ENCODE results near the gene PIK3R5. TPM values are rescaled to one million over a fixed set of nuclear protein-coding genes. Genes with fewer than 3 reads are reported as not detected.
"Not testable (repeated sequence)": the region's sequence is repeated elsewhere in the genome, so short reads cannot be mapped to it uniquely, and the experiment has no call there.

Gene PIK3R5
- total and polyA plus RNA-seq, 5 experiments from 2014 or later = 20.0 to 104 (median 44.0) TPM

DNA sequence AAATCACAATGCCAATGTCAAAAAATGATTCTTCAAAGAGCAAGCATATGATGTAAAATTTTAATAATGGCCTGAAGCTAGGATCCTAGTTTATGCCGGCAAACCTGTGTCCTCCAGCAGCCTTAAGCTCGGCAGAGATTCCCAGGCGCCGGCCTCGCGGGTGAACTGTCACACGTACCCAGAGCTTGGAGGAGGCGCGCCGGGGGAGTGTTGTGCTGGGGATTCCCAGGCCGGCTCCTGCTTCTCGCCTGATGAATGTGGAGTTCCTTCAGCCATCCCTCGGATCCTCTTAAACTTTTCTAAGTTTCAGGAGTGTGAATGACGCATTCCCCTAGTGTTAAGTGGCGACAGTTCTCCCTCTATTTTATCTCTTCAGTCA is 36.7 kb upstream of the PIK3R5 start:
- Mint-ChIP-seq H3K27me3 (peaks cover 32 to 65% (median 42%) of the 10 kb centered on the region in 5 donors), H3K4me3 (peak overlapping the region; percentile 40 to 73 (median 66)), H3K9me3 (peaks cover 0 to 20% (median 4%) of the 10 kb centered on the region in 9 donors), H3K36me3 (peaks cover 0 to 8% (median 5%) of the 10 kb centered on the region in 3 donors), H3K27ac (no peak overlapping the region), H3K4me1 (peaks cover 4 to 28% (median 20%) of the 10 kb centered on the region in 4 donors)
- ATAC-seq = no peak
- DNase-seq = no peak
- POLR2A ChIA-PET = no interaction called here

DNA sequence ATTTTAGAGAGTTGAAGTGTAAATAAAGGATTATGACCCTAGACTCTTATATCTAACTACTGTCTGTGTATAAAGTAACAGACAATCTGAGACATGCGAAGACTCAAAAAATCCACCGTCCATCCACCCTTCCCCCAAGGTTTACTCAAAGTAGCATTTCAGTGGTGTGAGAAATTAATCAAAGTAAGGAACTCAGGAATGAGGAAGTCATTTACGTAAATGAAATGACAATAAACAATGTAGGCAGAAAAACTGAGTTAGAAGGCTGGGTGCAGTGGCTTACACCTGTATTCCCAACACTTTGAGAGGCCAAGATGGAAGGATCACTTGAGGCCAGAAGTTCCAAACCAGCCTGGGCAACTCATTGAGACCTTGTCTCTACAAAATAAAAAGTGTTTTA is 36.1 kb upstream of the PIK3R5 start:
- peaks cover 0 to 8% (median 5%) of the 10 kb centered on the region in 3 donors for H3K36me3 Mint-ChIP-seq
- POLR2A ChIA-PET = no interaction called here
- H3K9me3 Mint-ChIP-seq = peaks cover 0 to 16% (median 4%) of the 10 kb centered on the region in 9 donors
- H3K27ac Mint-ChIP-seq = no peak overlapping the region
- ATAC-seq (no peak), DNase-seq (no peak)
- H3K4me3 Mint-ChIP-seq = peak overlapping the region in 8 of 10 donors; percentile 7 to 77 (median 32)
- peaks cover 27 to 59% (median 39%) of the 10 kb centered on the region in 5 donors for H3K27me3 Mint-ChIP-seq
- peaks cover 4 to 28% (median 20%) of the 10 kb centered on the region in 4 donors for H3K4me1 Mint-ChIP-seq

DNA sequence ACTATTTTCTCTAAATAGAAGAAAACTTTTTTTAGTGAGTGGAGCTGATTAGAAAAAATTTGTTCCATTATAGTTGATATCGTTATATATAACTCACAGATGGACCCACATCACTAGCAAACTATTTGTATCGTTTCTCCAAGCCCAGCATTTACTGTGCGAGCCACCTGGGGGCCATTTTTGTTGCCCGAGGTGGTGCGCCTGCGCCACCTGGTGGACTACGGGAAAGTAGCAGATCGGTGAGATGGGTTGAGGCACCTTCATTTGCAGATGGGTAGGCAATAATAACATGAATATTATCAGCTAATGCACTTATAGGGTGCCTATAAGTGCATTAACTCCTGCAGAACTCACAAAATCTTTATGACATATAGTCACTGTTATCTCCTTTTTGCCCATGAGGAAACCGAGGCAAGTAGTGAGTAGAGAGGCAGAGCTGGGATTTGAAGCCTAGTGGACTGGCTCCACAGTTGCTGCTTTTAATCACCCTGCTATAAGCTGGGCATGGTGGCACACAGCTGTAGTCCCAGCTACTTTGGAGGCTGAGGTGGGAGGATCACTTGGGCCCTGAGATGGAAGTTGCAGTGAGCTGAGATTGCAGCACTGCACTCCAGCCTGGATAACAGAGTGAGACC is 32.6 kb upstream of the PIK3R5 start:
- Mint-ChIP-seq H3K27me3 (peaks cover 13 to 32% (median 24%) of the 10 kb centered on the region in 5 donors), H3K9me3 (peaks cover 0 to 3% (median 0%) of the 10 kb centered on the region in 9 donors), H3K4me1 (peaks cover 7 to 15% (median 8%) of the 10 kb centered on the region in 4 donors), H3K27ac (peak overlapping the region in 1 of 10 donors; percentile 8), H3K36me3 (no peaks in the 10 kb centered on the region), H3K4me3 (no peak overlapping the region)
- ATAC-seq = peak; percentile 78 to 81
- POLR2A ChIA-PET = interaction anchor here (0.8 to 1.0 kb wide), 2 partner anchors 32 to 588 kb away, joined by 3 to 5 read pairs; partner anchors contain the start of gene PIK3R5
- peak; percentile 62 to 85 (median 78) for DNase-seq

DNA sequence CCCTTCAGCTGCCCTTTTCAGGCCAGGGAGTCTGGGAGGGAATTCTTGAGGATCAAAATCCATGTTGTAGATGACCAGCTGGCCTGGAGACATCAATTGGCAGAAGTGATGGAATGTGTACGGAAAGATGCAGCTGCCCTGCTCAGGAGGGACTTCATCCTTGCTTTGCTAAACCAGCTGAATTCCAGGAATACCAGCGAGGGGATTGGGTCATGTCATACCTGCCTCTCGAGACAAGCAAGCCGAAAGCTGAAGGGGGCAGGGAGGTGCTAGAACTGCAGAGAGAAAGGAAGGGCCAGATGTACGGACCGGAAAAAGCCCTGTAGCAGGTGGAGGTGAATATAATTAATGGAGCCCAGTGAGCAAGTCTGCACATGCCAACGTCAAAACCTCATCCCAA is 30.2 kb upstream of the PIK3R5 start:
- Mint-ChIP-seq H3K4me3 (no peak overlapping the region), H3K27ac (peak overlapping the region in 2 of 10 donors; percentile 5 to 15), H3K36me3 (no peaks in the 10 kb centered on the region), H3K9me3 (peaks cover 0 to 2% (median 0%) of the 10 kb centered on the region in 9 donors), H3K27me3 (peaks cover 0 to 14% (median 8%) of the 10 kb centered on the region in 5 donors), H3K4me1 (peaks cover 3 to 11% (median 7%) of the 10 kb centered on the region in 4 donors)
- DNase-seq = no peak
- POLR2A ChIA-PET = interaction anchor here (0.5 to 0.6 kb wide), 2 partner anchors 30 to 610 kb away, joined by 5 to 8 read pairs; partner anchors contain the start of gene PIK3R5
- ATAC-seq = no peak

DNA sequence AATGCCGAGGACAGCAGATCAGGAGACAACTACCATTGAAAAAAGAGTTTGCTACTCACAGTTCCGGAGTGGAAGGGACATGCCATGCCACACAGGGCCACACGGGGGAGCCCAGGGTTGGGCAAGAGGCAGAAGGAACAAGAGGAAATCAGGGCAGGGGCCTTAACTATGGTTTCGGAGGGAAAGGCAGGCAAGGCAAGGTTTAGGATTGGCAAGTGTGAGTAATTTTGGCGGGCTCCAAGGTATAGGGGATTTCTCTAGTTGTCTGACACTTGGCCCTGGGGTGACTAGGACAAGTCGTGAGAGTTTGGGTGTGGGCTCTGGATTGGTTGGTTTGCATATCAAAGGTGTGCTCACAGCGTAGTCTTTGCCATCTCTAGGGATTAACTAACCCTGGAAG is 28.8 kb upstream of the PIK3R5 start:
- Mint-ChIP-seq H3K36me3 (no peaks in the 10 kb centered on the region), H3K27me3 (peaks cover 0 to 4% (median 0%) of the 10 kb centered on the region in 5 donors), H3K4me1 (peaks cover 3 to 11% (median 7%) of the 10 kb centered on the region in 4 donors), H3K9me3 (peaks cover 0 to 2% (median 0%) of the 10 kb centered on the region in 9 donors), H3K27ac (peak overlapping the region in 4 of 10 donors; percentile 34 to 78 (median 62)), H3K4me3 (peak overlapping the region in 1 of 10 donors; percentile 20)
- DNase-seq (peak in 7 of 10 donors; percentile 31 to 74 (median 44)), ATAC-seq (peak; percentile 57 to 64)
- POLR2A ChIA-PET = no interaction called here

DNA sequence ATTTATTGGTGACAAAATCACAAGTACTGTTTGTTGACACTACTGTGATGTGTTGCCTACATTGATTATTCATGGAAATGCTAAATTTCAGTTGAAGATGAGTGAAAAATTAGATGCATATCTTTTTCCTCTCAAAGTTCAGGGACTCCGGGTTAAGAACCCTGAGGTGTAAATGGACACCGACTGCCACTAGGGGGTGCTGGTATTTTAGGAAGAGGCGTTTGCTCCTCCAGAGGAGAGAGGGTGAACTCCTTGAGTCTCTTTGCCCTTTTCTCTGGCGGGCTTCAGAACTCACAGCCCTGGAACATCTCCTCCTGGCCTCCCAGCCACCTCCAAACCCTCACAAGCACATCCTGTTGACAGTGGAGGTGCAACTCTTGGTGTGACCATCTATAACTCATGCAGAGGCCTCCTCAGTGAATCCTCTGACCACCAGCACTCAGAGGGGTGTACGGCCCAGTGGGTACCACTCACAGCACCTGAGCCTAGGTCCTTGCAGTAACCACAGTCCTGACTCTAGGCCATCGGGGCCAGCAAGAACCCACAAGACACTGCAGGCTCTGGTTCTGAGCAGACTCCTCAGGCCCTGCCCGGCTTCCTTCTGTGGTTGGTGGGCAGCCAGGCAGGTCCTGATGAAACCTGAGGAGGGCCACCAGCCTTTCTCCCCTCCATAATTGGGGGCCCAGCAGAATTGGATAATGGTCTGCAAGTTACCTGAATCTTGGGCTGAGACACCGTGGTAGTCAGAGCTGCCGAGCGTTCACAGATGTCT is 26.2 kb upstream of the PIK3R5 start:
- no peak overlapping the region for H3K4me3 Mint-ChIP-seq
- peaks cover 0 to 7% (median 0%) of the 10 kb centered on the region in 9 donors for H3K9me3 Mint-ChIP-seq
- peaks cover 3 to 7% (median 5%) of the 10 kb centered on the region in 4 donors for H3K4me1 Mint-ChIP-seq
- H3K27ac Mint-ChIP-seq = peak overlapping the region in 2 of 10 donors; percentile 19 to 27
- ATAC-seq = peak; percentile 79 to 86
- peak; percentile 32 to 82 (median 64) for DNase-seq
- POLR2A ChIA-PET = no interaction called here
- no peaks in the 10 kb centered on the region for H3K27me3 Mint-ChIP-seq
- no peaks in the 10 kb centered on the region for H3K36me3 Mint-ChIP-seq

DNA sequence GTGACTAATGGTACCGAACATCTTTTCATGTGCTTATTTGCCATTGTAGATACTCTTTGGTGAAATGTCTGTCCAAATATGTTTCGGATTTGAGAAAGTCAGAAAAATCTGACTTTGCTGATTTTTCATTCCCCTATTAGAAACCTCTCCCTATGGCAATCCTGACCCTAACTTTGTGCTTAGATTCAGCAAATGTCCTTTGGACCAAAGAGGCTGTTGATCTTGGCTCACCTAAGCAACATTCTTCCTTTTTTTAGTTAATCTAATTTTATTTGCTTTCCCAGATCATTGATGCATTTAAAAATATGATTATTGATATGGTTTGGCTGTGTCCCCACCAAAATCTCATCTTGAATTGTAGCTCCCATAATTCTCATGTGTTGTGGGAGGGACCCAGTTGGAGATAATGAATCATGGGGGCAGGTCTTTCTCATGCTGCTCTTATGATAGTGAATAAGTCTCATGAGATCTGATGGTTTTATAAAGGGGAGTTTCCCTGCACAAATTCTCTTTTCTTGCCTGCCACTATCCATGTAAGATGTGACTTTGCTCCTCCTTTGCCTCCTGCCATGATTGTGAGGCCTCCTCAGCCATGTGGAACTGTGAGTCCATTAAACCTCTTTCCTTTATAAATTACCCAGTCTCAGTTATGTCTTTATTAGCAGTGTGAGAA is 22.9 kb upstream of the PIK3R5 start:
- not testable (repeated sequence) for H3K4me3 Mint-ChIP-seq

DNA sequence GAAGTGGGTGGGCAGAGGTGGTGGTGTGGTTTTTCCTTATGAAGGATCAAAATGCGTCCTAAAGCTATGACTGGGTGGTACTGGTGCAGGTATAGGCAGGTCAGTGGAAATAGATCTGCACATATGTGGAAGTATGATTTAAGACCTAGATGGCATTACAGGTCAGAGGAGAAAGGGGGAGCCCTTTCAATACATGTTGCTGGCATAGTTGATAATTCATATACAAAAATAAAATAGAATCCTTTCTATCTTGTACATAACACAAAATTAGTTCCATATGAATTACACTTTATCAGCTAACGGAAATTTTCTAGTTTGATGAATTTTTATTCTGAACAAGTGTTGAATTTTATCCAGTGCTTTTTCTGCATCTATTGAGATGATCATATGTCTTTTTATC is 20.8 kb upstream of the PIK3R5 start:
- ATAC-seq = no peak
- DNase-seq = no peak
- Mint-ChIP-seq H3K4me3 (peak overlapping the region in 1 of 10 donors; percentile 45), H3K27ac (peak overlapping the region in 2 of 10 donors; percentile 47 to 78), H3K9me3 (peaks cover 0 to 7% (median 0%) of the 10 kb centered on the region in 9 donors), H3K36me3 (no peaks in the 10 kb centered on the region), H3K4me1 (peaks cover 9 to 18% (median 15%) of the 10 kb centered on the region in 4 donors), H3K27me3 (no peaks in the 10 kb centered on the region)
- POLR2A ChIA-PET = interaction anchor here (1.7 kb wide), 1 partner anchor 11 kb away, joined by 3 read pairs; no protein-coding TSS in a partner anchor

More for the DNA sequence above, 22.9 kb upstream of the PIK3R5 start:
- peaks cover 9 to 23% (median 19%) of the 10 kb centered on the region in 4 donors for H3K4me1 Mint-ChIP-seq
- POLR2A ChIA-PET, H3K36me3 Mint-ChIP-seq, H3K9me3 Mint-ChIP-seq, ATAC-seq, H3K27ac Mint-ChIP-seq, DNase-seq, H3K27me3 Mint-ChIP-seq: not testable (repeated sequence)

DNA sequence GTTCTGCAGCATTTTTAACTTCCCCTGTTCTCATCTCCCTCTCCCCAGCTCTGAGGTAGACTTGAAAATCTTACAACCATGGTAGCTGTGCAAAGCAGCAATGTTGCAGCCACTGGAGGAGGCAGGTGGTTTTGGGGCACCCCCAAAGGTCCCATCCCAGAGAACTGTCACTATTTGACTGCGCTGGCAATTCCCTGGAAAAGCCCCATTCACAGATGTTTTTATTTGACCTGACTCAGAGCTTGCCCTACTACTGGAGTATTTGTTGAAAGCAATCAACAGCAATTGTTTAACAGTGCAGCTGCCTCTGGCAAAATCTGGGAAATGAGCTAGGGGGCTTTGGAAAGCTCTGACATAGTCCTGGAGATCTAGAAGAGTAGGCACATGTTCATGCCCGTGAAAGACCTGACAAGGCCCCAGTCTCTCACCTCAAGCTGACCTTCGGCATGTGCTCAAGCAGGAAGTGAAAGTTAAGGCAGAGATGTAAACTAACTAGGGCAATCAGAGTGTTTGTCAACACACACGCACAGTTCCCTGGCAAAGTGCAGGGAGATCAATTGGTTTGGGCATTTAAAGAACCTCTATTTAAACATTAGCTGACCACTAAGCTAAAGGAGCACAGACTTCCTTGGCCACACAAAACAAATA is 19.7 kb upstream of the PIK3R5 start:
- ATAC-seq (no peak), DNase-seq (no peak)
- no peaks in the 10 kb centered on the region for H3K36me3 Mint-ChIP-seq
- H3K9me3 Mint-ChIP-seq = peaks cover 0 to 7% (median 0%) of the 10 kb centered on the region in 9 donors
- peaks cover 9 to 17% (median 14%) of the 10 kb centered on the region in 4 donors for H3K4me1 Mint-ChIP-seq
- H3K4me3 Mint-ChIP-seq = no peak overlapping the region
- H3K27me3 Mint-ChIP-seq = no peaks in the 10 kb centered on the region
- peak overlapping the region in 5 of 10 donors; percentile 47 to 81 (median 66) for H3K27ac Mint-ChIP-seq
- POLR2A ChIA-PET = interaction anchor here (1.0 to 1.7 kb wide), 4 partner anchors 10 to 97 kb away, joined by 3 read pairs; no protein-coding TSS in a partner anchor

DNA sequence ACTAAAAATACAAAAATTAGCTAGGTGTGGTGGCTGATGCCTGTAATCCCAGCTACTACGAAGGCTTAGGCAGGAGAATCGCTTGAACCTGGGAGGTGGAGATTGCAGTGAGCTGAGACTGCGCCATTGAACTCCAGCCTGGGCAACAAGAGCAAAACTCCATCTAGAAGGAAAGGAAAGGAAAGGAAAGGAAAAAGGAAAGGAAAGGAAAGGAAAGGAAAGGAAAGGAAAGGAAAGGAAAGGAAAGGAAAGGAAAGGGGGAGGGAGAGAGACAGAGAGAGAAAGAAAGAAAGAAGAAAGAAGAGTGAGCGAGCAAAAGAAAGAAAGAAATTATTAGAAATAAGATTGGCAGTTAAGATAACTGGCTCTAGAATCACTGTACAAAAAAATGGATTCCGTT is 18.7 kb upstream of the PIK3R5 start:
- not testable (repeated sequence) for ATAC-seq, H3K36me3 Mint-ChIP-seq
- POLR2A ChIA-PET = interaction anchor here (0.7 to 1.0 kb wide), 2 partner anchors 18 to 30 kb away, joined by 3 read pairs; no protein-coding TSS in a partner anchor

DNA sequence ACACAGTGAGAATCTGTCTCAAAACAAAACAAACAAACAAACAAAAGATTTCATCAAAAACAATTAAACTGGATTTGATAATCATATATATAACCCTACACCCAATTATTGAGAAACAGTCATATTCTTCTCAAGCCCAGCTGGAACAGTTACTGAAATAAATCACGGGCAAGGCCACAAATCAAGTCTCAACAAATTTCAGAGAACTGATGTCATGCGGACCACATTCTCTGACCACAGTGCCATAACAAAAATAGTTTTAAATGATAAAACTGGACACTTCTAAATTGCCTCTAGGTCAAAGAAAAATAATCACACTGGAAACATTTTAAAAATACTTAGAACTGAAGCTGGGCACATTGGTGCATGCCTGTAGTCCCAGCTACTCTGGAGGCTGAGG is 15.9 kb upstream of the PIK3R5 start:
- ATAC-seq (no peak), DNase-seq (no peak)
- H3K9me3 Mint-ChIP-seq = peaks cover 0 to 4% (median 0%) of the 10 kb centered on the region in 9 donors
- H3K4me3 Mint-ChIP-seq = no peak overlapping the region
- POLR2A ChIA-PET = no interaction called here
- peaks cover 9 to 17% (median 14%) of the 10 kb centered on the region in 4 donors for H3K4me1 Mint-ChIP-seq
- no peaks in the 10 kb centered on the region for H3K27me3 Mint-ChIP-seq
- no peak overlapping the region for H3K27ac Mint-ChIP-seq
- no peaks in the 10 kb centered on the region for H3K36me3 Mint-ChIP-seq

More for the DNA sequence above, 18.7 kb upstream of the PIK3R5 start:
- not testable (repeated sequence) for DNase-seq, H3K9me3 Mint-ChIP-seq, H3K4me3 Mint-ChIP-seq, H3K27me3 Mint-ChIP-seq
- peaks cover 9 to 17% (median 14%) of the 10 kb centered on the region in 4 donors for H3K4me1 Mint-ChIP-seq
- H3K27ac Mint-ChIP-seq = peak overlapping the region in 2 of 10 donors; percentile 35 to 52

DNA sequence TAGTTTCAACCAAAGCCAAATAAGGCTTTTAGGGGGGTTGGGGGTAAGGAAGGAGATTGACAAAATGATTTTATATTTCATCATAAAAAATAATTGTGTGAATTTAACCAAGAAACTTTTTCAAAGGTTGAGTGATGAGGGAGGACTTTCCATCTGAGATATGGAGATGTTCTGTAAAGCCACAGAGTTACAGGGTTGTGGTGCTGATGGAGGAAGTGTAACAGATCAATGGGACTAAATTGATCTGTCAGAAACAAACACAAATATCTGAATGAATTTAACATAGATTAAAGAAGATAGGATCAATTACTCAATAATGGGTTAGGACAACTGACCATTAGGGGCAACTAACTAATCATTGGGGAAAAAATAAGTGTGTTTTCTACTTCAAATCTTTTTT is 14.2 kb upstream of the PIK3R5 start:
- Mint-ChIP-seq H3K9me3 (no peaks in the 10 kb centered on the region), H3K27ac (no peak overlapping the region), H3K27me3 (no peaks in the 10 kb centered on the region), H3K4me3 (no peak overlapping the region), H3K4me1 (peaks cover 0 to 3% (median 0%) of the 10 kb centered on the region in 4 donors), H3K36me3 (no peaks in the 10 kb centered on the region)
- no peak for ATAC-seq
- POLR2A ChIA-PET = no interaction called here
- DNase-seq = no peak
